PFSK-1 (cell line): ENCODE data around the gene NRCAM.

Source experiments
- FOXP2 ChIP-seq: optimal IDR thresholded peaks from 2 replicates; pipeline ENCODE3; 2011; ENCODE audit warnings: borderline replicate concordance, control low read depth, inconsistent platforms; ENCODE audit not compliant: insufficient read depth; ENCODE audit errors: extremely low read length, extremely low read depth
- POLR2AphosphoS5 ChIP-seq: IDR thresholded peaks from 2 replicates; pipeline ENCODE4 v1.6.1; 2012; ENCODE audit warnings: low read depth, mild to moderate bottlenecking, control low read depth, low read length, moderate library complexity
- REST ChIP-seq, 2 experiments: IDR thresholded peaks; 2 replicates each; pipeline versions ENCODE4 v1.6.1 to v1.8.0; 2011 to 2012; ENCODE audit warnings: low read depth in 2 of 2, low read length in 2 of 2, control low read depth in 1 of 2, inconsistent platforms in 1 of 2, mild to moderate bottlenecking in 1 of 2, moderate library complexity in 1 of 2; ENCODE audit not compliant: insufficient read depth in 1 of 2
- SIN3A ChIP-seq: IDR thresholded peaks from 2 replicates; pipeline ENCODE4 v1.6.1; 2012; ENCODE audit warnings: mild to moderate bottlenecking, low read length, moderate library complexity, borderline replicate concordance; ENCODE audit not compliant: insufficient read depth
- TAF1 ChIP-seq: IDR thresholded peaks from 2 replicates; pipeline ENCODE4 v1.6.1; 2012; ENCODE audit warnings: low read length, control low read depth, borderline replicate concordance; ENCODE audit not compliant: insufficient read depth

Gene NRCAM

GRCh38 chr7:108419961-108420908 lies 36.0 kb downstream of the NRCAM start:
- TF ChIP-seq POLR2AphosphoS5, result no peak
- no peak for TF ChIP-seq FOXP2
- TF ChIP-seq REST (IDR thresholded peaks at IDR 0.05; ENCODE audit: insufficient read depth in 1 of 2, low read depth in 2 of 2, low read length in 2 of 2), result no peak
- TF ChIP-seq SIN3A, result no peak
- no peak for TF ChIP-seq TAF1

- TF ChIP-seq REST (IDR thresholded peaks at IDR 0.05; ENCODE audit: insufficient read depth in 1 of 2, low read depth in 2 of 2, low read length in 2 of 2) (no peak), POLR2AphosphoS5 (no peak), SIN3A (no peak), FOXP2 (no peak), TAF1 (no peak)
These were observed 37.3 kb downstream of the NRCAM start for GRCh38 chr7:108418946-108419345.

- no peak for TF ChIP-seq POLR2AphosphoS5
- no peak for TF ChIP-seq FOXP2
- no peak for TF ChIP-seq SIN3A
- TF ChIP-seq REST (IDR thresholded peaks at IDR 0.05; ENCODE audit: insufficient read depth in 1 of 2, low read depth in 2 of 2, low read length in 2 of 2), result no peak
- no peak for TF ChIP-seq TAF1
These were observed 38.3 kb downstream of the NRCAM start for GRCh38 chr7:108417926-108418325.

- TF ChIP-seq SIN3A (no peak), FOXP2 (no peak), TAF1 (no peak)
These were observed 39.1 kb downstream of the NRCAM start for GRCh38 chr7:108417144-108417543.

- no peak for TF ChIP-seq POLR2AphosphoS5
- no peak for TF ChIP-seq FOXP2
- no peak for TF ChIP-seq REST (IDR thresholded peaks at IDR 0.05; ENCODE audit: insufficient read depth in 1 of 2, low read depth in 2 of 2, low read length in 2 of 2)
- no peak for TF ChIP-seq SIN3A
- TF ChIP-seq TAF1, result no peak
These were observed 40.3 kb downstream of the NRCAM start for GRCh38 chr7:108415821-108416536.
